Measurements from ENCODE around the gene CTBS. TPM values are rescaled to one million over a fixed set of nuclear protein-coding genes. Genes with fewer than 3 reads are reported as not detected.

Gene CTBS
- total RNA-seq, 1 experiment from 2014 or later, result 10.1 TPM

- TF ChIP-seq AFF4 (CRISPR knock-in tag; IDR thresholded peaks at IDR 0.05; ENCODE audit: borderline replicate concordance) (no peak), NR2C2 (CRISPR knock-in tag; IDR thresholded peaks at IDR 0.05) (no peak), ZNF396 (CRISPR knock-in tag; IDR thresholded peaks at IDR 0.05; ENCODE audit: borderline replicate concordance) (no peak), ESRRA (CRISPR knock-in tag; IDR thresholded peaks at IDR 0.05; ENCODE audit: borderline replicate concordance) (no peak), ZBTB43 (CRISPR knock-in tag; IDR thresholded peaks at IDR 0.05) (no peak), ZNF121 (CRISPR knock-in tag; IDR thresholded peaks at IDR 0.05) (no peak), SP1 (CRISPR knock-in tag; conservative IDR thresholded peaks at IDR 0.05) (no peak), ZNF281 (CRISPR knock-in tag; IDR thresholded peaks at IDR 0.05) (no peak)
Observed at GRCh38 chr1:84502927-84503326, 71.3 kb downstream of the CTBS start (continued).

Other genes starting within 250 kb of the CTBS start
- gene DNASE2B, start 176.0 kb downstream of the CTBS start, total RNA-seq (2021), result 0.15 to 0.23 TPM in 2 of 3 replicates, not detected in the other
- gene RPF1, start 95.2 kb downstream of the CTBS start, total RNA-seq (2021), result 30.3 to 33.8 TPM (median 31.7 TPM) in 3 replicates
- 0.85 to 0.92 TPM in 2 of 3 replicates, not detected in the other for gene SPATA1, start 68.1 kb downstream of the CTBS start, total RNA-seq (2021)
- 108 to 122 TPM (median 111 TPM) in 3 replicates for gene GNG5, start 67.9 kb downstream of the CTBS start, total RNA-seq (2021)
- 17.5 to 21.7 TPM (median 20.8 TPM) in 3 replicates for gene SSX2IP, start 116.0 kb upstream of the CTBS start, total RNA-seq (2021)

Data from WTC11 (cell line).